GM12878 (cell line): ENCODE measurements around the gene AGAP6. TPM values are rescaled to one million over a fixed set of nuclear protein-coding genes. Genes with fewer than 3 reads are reported as not detected.
"Not testable (repeated sequence)": the region's sequence is repeated elsewhere in the genome, so short reads cannot be mapped to it uniquely, and the experiment has no call there.

Source experiments
- ATAC-seq: fragments of 200-7000 bp; cut with Tn5 transposase; 3 replicates; pipeline ENCODE4 v1.9.1; 2020; ENCODE audit warnings: mild to moderate bottlenecking, moderate library complexity
- BruUV-seq: library from RNA; stranded (reverse); fragments of 400-500 nt; replicated peaks from 2 replicates; lab custom pipeline; 2021; lab: Mats Ljungman, UMichigan
- CTCF ChIA-PET: fragments of 300-600 bp; sonication (Branson Sonifier 250); formaldehyde crosslinking; extraction: SDS; loops from one replicate; lab custom pipeline; 2021; ENCODE audit warnings: inconsistent platforms; lab: Yijun Ruan, JAX
- POLR2A ChIA-PET: fragments of 350-600 bp; formaldehyde crosslinking; extraction: SDS; loops from one replicate; lab custom pipeline; 2021; ENCODE audit warnings: inconsistent platforms; lab: Charles Lee
- RAD21 ChIA-PET: fragments of 300-600 bp; sonication (Branson Sonifier 250); formaldehyde crosslinking; loops from one replicate; lab custom pipeline; 2023; ENCODE audit warnings: antibody characterized with exemption; ENCODE audit not compliant: unreplicated experiment; lab: Charles Lee
- SMC1A ChIA-PET: fragments of 300-600 bp; sonication (Branson Sonifier 250); formaldehyde crosslinking; loops from one replicate; lab custom pipeline; 2023; ENCODE audit not compliant: unreplicated experiment, uncharacterized antibody; lab: Charles Lee
- DNase-seq: peaks from one replicate; pipeline ENCODE4 v3.0.0-alpha.2; 2011; ENCODE audit warnings: low read depth, low spot score
- FAIRE-seq: peaks from 3 replicates; lab custom pipeline; 2011; peaks lifted over from hg19 to GRCh38; lab: Jason Lieb, UNC
- H2AFZ ChIP-seq: 2 replicates; pipeline ENCODE4 v1.6.0; 2011; ENCODE audit warnings: low read depth, low read length, control low read depth; ENCODE audit not compliant: control insufficient read depth
- H3K27ac ChIP-seq: 2 replicates; pipeline ENCODE4 v1.5.1; 2011; ENCODE audit warnings: control low read depth; ENCODE audit not compliant: control insufficient read depth, insufficient read depth
- H3K27me3 ChIP-seq, 2 experiments: replicated peaks in 1 of 2; 2 replicates each; pipeline versions ENCODE4 v1.6.0 to v1.6.1; 2011; ENCODE audit warnings: low read length in 1 of 2; ENCODE audit not compliant: control insufficient read depth in 2 of 2, insufficient read depth in 2 of 2
- H3K36me3 ChIP-seq, 2 experiments: 2 replicates each; pipeline ENCODE4 v1.5.1; 2011; ENCODE audit warnings: low read length in 1 of 2; ENCODE audit not compliant: control insufficient read depth in 2 of 2, insufficient read depth in 2 of 2
- H3K4me1 ChIP-seq: 2 replicates; pipeline ENCODE4 v1.6.1; 2011; ENCODE audit warnings: mild to moderate bottlenecking, low read length, moderate library complexity, mixed read lengths; ENCODE audit not compliant: control insufficient read depth, insufficient read depth
- H3K4me2 ChIP-seq: 2 replicates; pipeline ENCODE4 v1.6.0; 2011; ENCODE audit warnings: control low read depth; ENCODE audit not compliant: control insufficient read depth, insufficient read depth
- H3K4me3 ChIP-seq: fragments of 200-600 bp; sonication (generic); 2 replicates; pipeline ENCODE4 v1.5.1; 2016
- H3K79me2 ChIP-seq: 2 replicates; pipeline ENCODE4 v1.6.0; 2011; ENCODE audit warnings: low read length; ENCODE audit not compliant: control insufficient read depth, insufficient read depth
- H3K9ac ChIP-seq: 2 replicates; pipeline ENCODE4 v1.8.0; 2011; ENCODE audit warnings: low read length, control low read depth, mixed read lengths; ENCODE audit not compliant: control insufficient read depth, insufficient read depth
- H3K9me3 ChIP-seq: replicated peaks from 3 replicates; pipeline ENCODE4 v1.5.1; 2011; ENCODE audit warnings: mild to moderate bottlenecking, low read length; ENCODE audit not compliant: control insufficient read depth, insufficient read depth
- H4K20me1 ChIP-seq: 2 replicates; pipeline ENCODE4 v1.6.0; 2011; ENCODE audit not compliant: control insufficient read depth, insufficient read depth
- WGBS: methylation state at CpG from one replicate; pipeline ENCODE4 v1.1.6; 2016; ENCODE audit warnings: low lambda C conversion rate; ENCODE audit not compliant: insufficient replicate concordance, insufficient coverage; ENCODE audit errors: missing lambda C conversion rate; 5-methylcytosine and 5-hydroxymethylcytosine counted together
- in situ Hi-C: fragments of 300-500 bp; cut with MboI; formaldehyde crosslinking; loops from 9 replicates; pipeline ENCODE4 v1.14.3; 2018; ENCODE audit warnings: mixed read lengths
- intact Hi-C: fragments of 100-400 bp; cut with micrococcal nuclease; formaldehyde crosslinking; loops from one replicate; pipeline ENCODE4 v1.14.2; 2022; ENCODE audit not compliant: unreplicated experiment
- polyA plus RNA-seq, 11 experiments: library from polyadenylated mRNA; depleted of rRNA in 4 of 11; unstranded in 6 of 11; stranded (reverse) in 5 of 11; fragments of >200 nt; fragmentation: Nextera tagmentation in 4 of 11; fragmentation: Illumina TruSeq in 1 of 11; extraction: Ambion mirVana in 4 of 11; extraction: Trizol in 1 of 11; gene quantifications; 1 replicate in 1 of 11; 2 replicates in 10 of 11; pipeline versions ENCODE4 v1.2.1 to v1.2.3, GENCODE V29; 2011 to 2016; ENCODE audit warnings: inconsistent platforms in 2 of 11, missing spikeins in 2 of 11, low read depth in 1 of 11
- total RNA-seq, 4 experiments: library from RNA; depleted of rRNA in 3 of 4; stranded (reverse); fragments of >200 nt in 3 of 4; fragmentation: Illumina TruSeq in 1 of 4; extraction: Trizol in 1 of 4; gene quantifications; 2 replicates each; pipeline versions ENCODE4 v1.2.1 to v1.2.3, GENCODE V29; 2013 to 2021

AGAP6 gene
- total and polyA plus RNA-seq, 10 of the 15 experiments (the other 5 are each of a cell fraction or from before 2014, with no cell fraction given), result 0.66 to 24.0 (median 12.2) TPM

DNA sequence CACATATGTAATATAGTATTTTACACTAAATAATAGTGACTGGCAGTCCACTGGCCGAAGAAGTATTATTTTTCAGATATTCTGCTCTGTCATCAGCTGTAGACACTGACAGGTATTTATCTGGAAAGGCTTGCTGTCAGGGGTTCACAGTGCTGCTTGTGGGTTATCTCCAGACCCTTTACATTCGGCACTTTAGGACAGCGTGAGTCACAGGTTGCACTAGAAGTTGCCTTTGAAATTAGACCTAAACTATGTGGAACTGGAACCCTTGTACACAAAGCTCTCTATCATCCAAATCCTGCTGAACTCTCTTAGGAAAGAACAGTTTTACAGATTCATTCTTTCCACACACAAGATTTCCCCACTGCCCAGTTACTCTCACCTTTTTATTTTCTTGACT is 16.1 kb upstream of the AGAP6 start:
- POLR2A ChIA-PET, result not testable (repeated sequence)

DNA sequence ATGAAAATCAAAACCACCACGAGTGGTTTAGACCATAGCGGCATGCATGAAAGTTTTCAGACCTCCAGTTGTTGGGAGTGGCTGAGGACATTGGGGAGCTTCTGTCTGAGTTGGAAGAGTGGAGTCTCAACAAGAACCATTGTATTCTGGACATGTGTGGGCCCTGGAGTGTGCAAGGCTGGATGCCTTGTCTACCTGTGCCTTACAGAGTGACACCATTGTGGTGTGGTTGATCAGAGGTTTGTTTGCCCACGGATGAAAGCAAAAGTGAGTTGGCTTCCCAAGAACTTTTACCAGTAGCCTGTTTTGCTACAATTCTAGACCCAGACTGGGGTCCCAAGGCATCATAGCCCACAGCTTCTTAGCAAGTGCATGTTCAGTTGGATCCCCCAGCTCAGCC is 10.4 kb upstream of the AGAP6 start:
- DNase-seq, in situ Hi-C loops, H3K4me2 ChIP-seq, H3K27ac ChIP-seq, H3K36me3 ChIP-seq, H4K20me1 ChIP-seq, FAIRE-seq, POLR2A ChIA-PET, H2AFZ ChIP-seq, CTCF ChIA-PET, RAD21 ChIA-PET, SMC1A ChIA-PET, H3K79me2 ChIP-seq, H3K9ac ChIP-seq, BruUV-seq, H3K4me1 ChIP-seq, ATAC-seq, intact Hi-C loops, H3K4me3 ChIP-seq, H3K9me3 ChIP-seq, H3K27me3 ChIP-seq: not testable (repeated sequence)
- 69% methylated on average over 3 of the region's 3 CpGs for WGBS

More for the DNA sequence above, 16.1 kb upstream of the AGAP6 start:
- H3K4me2 ChIP-seq, H3K36me3 ChIP-seq, BruUV-seq, SMC1A ChIA-PET, H2AFZ ChIP-seq, H3K9ac ChIP-seq, ATAC-seq, in situ Hi-C loops, H3K27ac ChIP-seq, H3K79me2 ChIP-seq, DNase-seq, CTCF ChIA-PET, RAD21 ChIA-PET, H3K4me1 ChIP-seq, FAIRE-seq, H3K9me3 ChIP-seq, H4K20me1 ChIP-seq, H3K27me3 ChIP-seq, H3K4me3 ChIP-seq, intact Hi-C loops: not testable (repeated sequence)
- 94% methylated on average over 3 of the region's 3 CpGs for WGBS

GRCh38 chr10:49987207-49987606 is 999 bp upstream of the AGAP6 start:
- H3K79me2 ChIP-seq, H3K4me3 ChIP-seq, H3K4me1 ChIP-seq, CTCF ChIA-PET, RAD21 ChIA-PET, DNase-seq, H4K20me1 ChIP-seq, H3K4me2 ChIP-seq, H3K27ac ChIP-seq, in situ Hi-C loops, POLR2A ChIA-PET, H2AFZ ChIP-seq, BruUV-seq, intact Hi-C loops, FAIRE-seq, H3K9me3 ChIP-seq, H3K27me3 ChIP-seq, H3K9ac ChIP-seq, H3K36me3 ChIP-seq, ATAC-seq, SMC1A ChIA-PET: not testable (repeated sequence)
- WGBS, result 89% methylated on average over 3 of the region's 3 CpGs

DNA sequence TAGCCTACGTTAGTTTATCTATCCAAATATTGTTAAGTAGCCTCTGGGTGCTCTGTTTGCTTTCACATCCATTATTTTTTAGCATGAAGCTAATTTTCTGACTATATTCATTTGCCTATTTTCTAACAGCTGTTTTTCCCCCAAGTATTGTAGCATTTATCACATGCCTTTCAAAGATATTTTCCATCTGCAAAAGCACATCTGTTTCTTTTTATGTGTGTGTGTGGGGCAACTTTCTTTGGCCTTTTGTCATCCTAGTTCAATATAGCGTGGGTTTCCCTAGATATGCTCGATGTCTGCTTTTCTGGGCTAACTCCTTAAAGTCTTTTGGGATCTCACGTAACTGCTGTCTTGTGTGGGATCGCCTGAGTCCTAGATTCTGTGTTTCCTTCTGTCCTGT is 7.1 kb downstream of the AGAP6 start:
- H3K4me2 ChIP-seq, BruUV-seq, RAD21 ChIA-PET, H3K4me3 ChIP-seq, DNase-seq, CTCF ChIA-PET, H3K4me1 ChIP-seq, ATAC-seq, H3K79me2 ChIP-seq, intact Hi-C loops, POLR2A ChIA-PET, H2AFZ ChIP-seq, H3K36me3 ChIP-seq, H4K20me1 ChIP-seq, H3K9me3 ChIP-seq, H3K9ac ChIP-seq, H3K27me3 ChIP-seq, in situ Hi-C loops, SMC1A ChIA-PET, FAIRE-seq, H3K27ac ChIP-seq: not testable (repeated sequence)
- 90% methylated on average over 5 of the region's 5 CpGs for WGBS
